Spinal cord (tissue), 10 donors: ENCODE results near the gene FOXO1. TPM values are rescaled to one million over a fixed set of nuclear protein-coding genes. Genes with fewer than 3 reads are reported as not detected.
A peak's percentile ranks its signal among the peaks of the same experiment; 100 is the strongest.
"Not testable (repeated sequence)": the region's sequence is repeated elsewhere in the genome, so short reads cannot be mapped to it uniquely, and the experiment has no call there.

Source experiments
- DNase-seq, 6 donors: peaks; one replicate each; pipeline versions ENCODE4 v3.0.0 to v3.0.0-alpha.2; 2013 to 2015; ENCODE audit warnings: low spot score in 6 of 6, low read depth in 4 of 6
- H3K27ac ChIP-seq: one replicate; pipeline ENCODE4 v1.5.1; 2013; ENCODE audit warnings: low read depth, low read length, control low read depth
- H3K27me3 ChIP-seq: one replicate; pipeline ENCODE4 v1.6.1; 2013; ENCODE audit warnings: low read length; ENCODE audit not compliant: control insufficient read depth, insufficient read depth
- H3K36me3 ChIP-seq: one replicate; pipeline ENCODE4 v1.6.1; 2013; ENCODE audit warnings: low read length; ENCODE audit not compliant: control insufficient read depth, insufficient read depth
- H3K4me1 ChIP-seq: one replicate; pipeline ENCODE4 v1.6.1; 2013; ENCODE audit warnings: low read length; ENCODE audit not compliant: control insufficient read depth, insufficient read depth
- H3K4me3 ChIP-seq: one replicate; pipeline ENCODE4 v1.5.1; 2013; ENCODE audit warnings: low read depth, low read length, control low read depth
- H3K9me3 ChIP-seq: one replicate; pipeline ENCODE4 v1.6.1; 2013; ENCODE audit warnings: low read length; ENCODE audit not compliant: control insufficient read depth, insufficient read depth
- WGBS: methylation state at CpG from one replicate; pipeline ENCODE4 v1.1.5; 2013; ENCODE audit warnings: missing lambda C conversion rate; ENCODE audit not compliant: insufficient coverage; 5-methylcytosine and 5-hydroxymethylcytosine counted together
- polyA plus RNA-seq, 2 donors: library from polyadenylated mRNA; unstranded; fragments of 120-200 nt; gene quantifications; one replicate each; pipeline ENCODE4 v1.2.1, GENCODE V29; 2013; ENCODE audit not compliant: insufficient read length in 2 of 2
- total RNA-seq, 2 donors: library from RNA; depleted of rRNA in 1 of 2; stranded (reverse); fragments of 120-200 nt in 1 of 2; fragments of >200 nt in 1 of 2; gene quantifications; one replicate each; pipeline versions ENCODE4 v1.2.3 to v1.2.4, GENCODE V29; 2013 to 2014
- donor health status: healthy.

The FOXO1 gene
- total and polyA plus RNA-seq, 4 donors: 10.8 to 39.1 (median 19.6) TPM

DNA sequence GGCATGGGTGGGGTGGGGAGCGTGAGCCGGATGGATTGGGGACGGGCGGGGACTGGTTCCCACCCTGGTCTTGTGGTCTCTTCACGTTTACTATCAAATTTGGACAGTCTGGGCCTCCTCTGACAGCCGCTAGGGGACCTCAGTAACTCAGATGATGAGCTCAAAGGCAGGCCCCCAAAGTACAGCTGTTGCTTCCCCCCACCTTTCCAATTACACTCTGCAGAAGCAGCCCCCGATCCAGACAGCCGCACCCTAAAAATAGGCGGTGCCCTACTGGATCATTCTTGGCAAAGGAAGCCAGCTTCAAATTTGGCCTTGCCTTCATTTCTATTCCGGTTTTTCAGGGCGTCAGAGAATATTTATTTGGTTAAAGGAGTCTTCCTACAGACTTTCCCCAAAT, 1.9 kb upstream of the FOXO1 start:
- H3K27me3 ChIP-seq: peaks cover 30% of the 10 kb centered on the region
- H3K4me1 ChIP-seq: peaks cover 24% of the 10 kb centered on the region
- peak in 1 of 6 donors; percentile 45 for DNase-seq
- H3K9me3 ChIP-seq: no peaks in the 10 kb centered on the region
- WGBS: 24% methylated on average over 2 of the region's 11 CpGs
- no peak overlapping the region for H3K4me3 ChIP-seq
- no peaks in the 10 kb centered on the region for H3K36me3 ChIP-seq
- no peak overlapping the region for H3K27ac ChIP-seq

DNA sequence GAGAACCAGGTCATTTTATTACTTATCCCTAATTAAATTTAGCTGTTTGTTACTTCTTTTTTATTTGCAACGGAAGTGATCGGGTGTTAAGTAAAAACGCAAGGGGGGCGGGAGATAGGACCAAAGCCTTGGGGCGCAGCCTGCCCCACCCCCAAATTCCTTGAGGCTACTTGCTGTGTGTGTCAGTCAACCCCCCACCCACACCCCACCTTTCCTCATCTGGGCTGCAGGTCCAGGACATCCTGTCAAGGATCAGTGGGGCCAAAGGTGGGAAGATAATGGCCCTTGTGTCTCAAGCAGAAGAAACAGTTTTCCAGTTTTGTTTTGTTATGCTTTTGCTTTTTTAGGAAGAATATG, 1.2 kb upstream of the FOXO1 start:
- Histone ChIP-seq H3K4me3 (peak overlapping the region; percentile 67), H3K9me3 (no peaks in the 10 kb centered on the region), H3K4me1 (peaks cover 24% of the 10 kb centered on the region), H3K27ac (peak overlapping the region; percentile 82), H3K36me3 (no peaks in the 10 kb centered on the region), H3K27me3 (peaks cover 30% of the 10 kb centered on the region)
- DNase-seq: no peak
- WGBS: no CpG with 5 or more reads among the region's 5 CpGs

DNA sequence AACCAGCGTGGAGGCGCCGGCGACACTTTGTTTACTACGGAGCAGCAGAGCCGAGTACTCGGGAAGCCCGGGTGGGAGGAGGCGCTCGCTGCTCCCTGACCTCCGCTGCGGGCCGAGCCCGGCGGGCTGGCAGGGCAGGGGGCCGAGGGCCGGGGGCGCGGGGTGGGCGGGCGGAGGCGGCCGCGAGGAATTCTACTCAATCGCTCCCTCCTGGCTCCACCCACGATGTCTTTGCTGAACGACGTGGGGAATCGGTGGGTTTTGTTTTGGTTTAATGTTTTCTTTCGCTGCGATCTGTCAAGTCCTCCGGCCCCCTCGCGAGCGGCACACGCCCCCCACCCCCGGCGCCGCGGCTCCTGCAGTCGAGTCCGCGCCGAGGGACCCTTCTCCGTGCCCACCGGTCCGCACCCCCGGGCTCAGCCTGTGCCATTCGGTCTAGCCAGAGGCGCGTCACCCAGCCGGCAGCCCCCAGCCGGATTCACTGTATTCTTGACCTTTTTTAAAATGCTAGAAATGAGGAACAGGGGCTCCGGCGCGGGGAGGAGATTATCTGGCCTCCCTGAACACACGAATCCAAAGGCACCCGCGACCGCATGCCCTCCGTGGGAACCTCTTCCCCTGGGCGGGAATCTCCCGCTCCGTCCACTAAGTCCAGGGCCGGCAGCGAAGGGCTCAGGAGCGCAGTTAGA, 636 bp upstream of the FOXO1 start:
- no peaks in the 10 kb centered on the region for H3K36me3 ChIP-seq
- WGBS: 0% methylated on average over 47 of the region's 67 CpGs
- peaks cover 24% of the 10 kb centered on the region for H3K4me1 ChIP-seq
- no peaks in the 10 kb centered on the region for H3K9me3 ChIP-seq
- H3K27me3 ChIP-seq: peaks cover 30% of the 10 kb centered on the region
- peak overlapping the region; percentile 67 for H3K4me3 ChIP-seq
- peak overlapping the region; percentile 82 for H3K27ac ChIP-seq
- DNase-seq: no peak

DNA sequence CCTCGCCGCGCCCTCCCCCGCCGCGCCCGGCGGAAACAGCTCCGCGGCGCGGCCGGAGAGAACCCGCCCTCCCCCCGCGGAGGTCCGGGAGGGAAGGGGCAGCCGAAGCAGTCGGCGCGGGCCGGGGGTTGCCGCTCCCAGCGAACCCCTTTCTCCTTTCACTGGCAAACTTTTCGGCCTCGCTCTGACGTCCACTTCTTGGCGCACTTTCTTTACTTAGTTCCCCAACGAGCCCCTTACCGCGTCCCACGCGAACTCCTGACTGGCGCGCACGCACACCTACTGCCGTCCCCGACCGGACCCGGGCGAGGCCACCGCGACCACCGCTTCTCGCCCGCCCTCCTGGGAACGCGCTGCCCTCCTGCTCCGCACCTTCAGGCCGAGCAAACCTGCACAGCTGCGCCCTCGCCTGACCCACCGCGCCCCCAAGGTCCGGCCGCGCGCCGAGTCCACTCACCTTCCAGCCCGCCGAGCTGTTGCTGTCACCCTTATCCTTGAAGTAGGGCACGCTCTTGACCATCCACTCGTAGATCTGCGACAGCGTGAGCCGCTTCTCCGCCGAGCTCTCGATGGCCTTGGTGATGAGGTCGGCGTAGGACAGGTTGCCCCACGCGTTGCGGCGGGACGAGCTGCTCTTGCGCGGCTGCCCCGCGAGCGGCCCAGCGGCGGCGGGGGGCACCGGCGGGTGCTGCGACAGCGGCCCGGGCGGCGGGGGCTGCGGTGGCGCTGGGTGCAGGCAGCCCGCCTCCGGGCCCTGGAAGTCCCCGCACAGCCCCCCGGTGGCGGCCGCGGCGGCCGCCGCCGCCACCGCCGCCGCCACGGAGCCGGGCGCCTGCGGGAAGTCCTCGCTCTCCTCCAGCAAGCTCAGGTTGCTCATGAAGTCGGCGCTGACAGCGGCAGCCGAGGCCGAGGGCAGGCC, 1.1 kb downstream of the FOXO1 start:
- H3K9me3 ChIP-seq: no peaks in the 10 kb centered on the region
- under 1% methylated on average over 116 of the region's 117 CpGs for WGBS

DNA sequence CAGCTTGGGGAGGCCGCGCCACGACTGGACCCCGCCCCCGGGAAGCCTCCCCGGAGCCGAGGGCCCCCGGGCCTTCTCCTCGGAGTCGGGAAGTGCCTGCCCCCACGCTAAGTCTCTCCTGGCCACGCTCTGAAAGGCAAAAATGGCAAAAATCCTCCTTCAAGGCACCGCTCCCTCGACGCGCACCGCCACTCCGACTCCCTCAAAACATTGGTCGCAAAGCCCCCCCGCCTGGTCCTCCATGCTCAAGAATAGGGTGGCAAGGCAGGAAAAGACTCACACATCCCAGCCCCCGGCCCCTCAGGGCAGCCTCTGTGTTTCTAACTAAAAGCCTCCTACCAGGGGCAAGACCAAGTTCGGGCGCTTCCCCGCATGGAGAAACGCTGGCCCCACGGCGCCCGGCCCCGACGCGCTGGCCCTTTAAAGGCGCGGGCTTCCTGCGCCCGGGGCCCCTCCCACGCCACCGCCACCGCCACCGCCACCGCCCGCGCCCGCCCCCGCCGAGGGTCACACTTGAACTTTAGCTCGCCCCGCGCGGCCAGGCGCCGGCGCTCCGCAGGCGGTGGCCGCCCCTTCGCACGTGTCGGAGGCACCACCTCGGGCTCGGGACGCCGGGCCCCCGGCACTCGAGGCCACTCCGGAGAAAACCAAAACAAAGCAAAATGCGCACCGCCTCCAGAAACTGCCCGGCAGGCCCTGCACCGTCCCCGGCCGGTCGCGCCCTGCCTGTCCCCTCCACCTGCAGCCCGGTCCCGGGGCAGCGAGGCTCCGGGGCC, 1.9 kb downstream of the FOXO1 start:
- peak in 2 of 6 donors; percentile 27 to 63 for DNase-seq
- H3K4me1 ChIP-seq: peaks cover 24% of the 10 kb centered on the region
- peak overlapping the region; percentile 81 for H3K4me3 ChIP-seq
- under 1% methylated on average over 77 of the region's 77 CpGs for WGBS
- peaks cover 27% of the 10 kb centered on the region for H3K27me3 ChIP-seq
- H3K36me3 ChIP-seq: no peaks in the 10 kb centered on the region
- no peaks in the 10 kb centered on the region for H3K9me3 ChIP-seq
- H3K27ac ChIP-seq: peak overlapping the region; percentile 91

More for the DNA sequence above, 1.1 kb downstream of the FOXO1 start:
- H3K4me3 ChIP-seq: peak overlapping the region; percentile 81
- peak in 2 of 6 donors; percentile 33 to 51 for DNase-seq
- peaks cover 24% of the 10 kb centered on the region for H3K4me1 ChIP-seq
- no peaks in the 10 kb centered on the region for H3K36me3 ChIP-seq
- H3K27me3 ChIP-seq: peaks cover 27% of the 10 kb centered on the region
- peak overlapping the region; percentile 78 for H3K27ac ChIP-seq

DNA sequence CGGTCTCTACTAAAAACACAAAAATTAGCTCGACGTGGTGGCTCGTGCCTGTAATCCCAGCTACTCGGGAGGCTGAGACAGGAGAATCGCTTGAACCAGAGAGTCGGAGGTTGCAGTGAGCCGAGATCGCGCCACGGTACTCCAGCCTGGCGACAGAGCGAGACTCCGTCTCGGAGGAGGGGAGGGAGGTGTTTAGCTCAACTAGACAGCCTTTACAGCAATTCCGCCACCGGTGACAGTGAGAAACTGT, 2.4 kb downstream of the FOXO1 start:
- peak overlapping the region; percentile 91 for H3K27ac ChIP-seq
- H3K36me3 ChIP-seq, DNase-seq, H3K9me3 ChIP-seq: not testable (repeated sequence)
- peak overlapping the region; percentile 81 for H3K4me3 ChIP-seq
- 7% methylated on average over 17 of the region's 17 CpGs for WGBS
- peaks cover 27% of the 10 kb centered on the region for H3K27me3 ChIP-seq
- peaks cover 24% of the 10 kb centered on the region for H3K4me1 ChIP-seq

DNA sequence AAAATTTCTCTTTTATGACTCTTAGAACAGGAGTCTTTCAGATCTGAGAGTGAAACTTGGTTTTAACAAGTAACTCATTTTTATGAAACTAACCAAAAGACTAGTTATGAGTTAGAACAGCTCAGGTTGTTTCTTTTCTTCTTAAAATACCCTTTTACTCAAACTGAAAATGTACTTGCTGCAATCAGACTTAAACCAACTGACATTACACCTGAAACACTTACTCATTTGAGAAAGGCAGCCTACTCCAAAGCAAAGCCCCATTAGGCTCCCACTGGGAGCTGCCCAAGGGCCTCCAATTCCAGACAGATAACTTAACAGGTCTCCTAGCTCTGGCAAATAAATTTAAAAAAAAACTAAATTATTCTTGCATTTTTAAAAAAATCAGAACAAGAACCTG, 3.6 kb downstream of the FOXO1 start:
- H3K4me1 ChIP-seq: peaks cover 24% of the 10 kb centered on the region
- peak overlapping the region; percentile 10 for H3K4me3 ChIP-seq
- no peaks in the 10 kb centered on the region for H3K36me3 ChIP-seq
- H3K27me3 ChIP-seq: peaks cover 22% of the 10 kb centered on the region
- DNase-seq: no peak
- no peaks in the 10 kb centered on the region for H3K9me3 ChIP-seq
- peak overlapping the region; percentile 26 for H3K27ac ChIP-seq

DNA sequence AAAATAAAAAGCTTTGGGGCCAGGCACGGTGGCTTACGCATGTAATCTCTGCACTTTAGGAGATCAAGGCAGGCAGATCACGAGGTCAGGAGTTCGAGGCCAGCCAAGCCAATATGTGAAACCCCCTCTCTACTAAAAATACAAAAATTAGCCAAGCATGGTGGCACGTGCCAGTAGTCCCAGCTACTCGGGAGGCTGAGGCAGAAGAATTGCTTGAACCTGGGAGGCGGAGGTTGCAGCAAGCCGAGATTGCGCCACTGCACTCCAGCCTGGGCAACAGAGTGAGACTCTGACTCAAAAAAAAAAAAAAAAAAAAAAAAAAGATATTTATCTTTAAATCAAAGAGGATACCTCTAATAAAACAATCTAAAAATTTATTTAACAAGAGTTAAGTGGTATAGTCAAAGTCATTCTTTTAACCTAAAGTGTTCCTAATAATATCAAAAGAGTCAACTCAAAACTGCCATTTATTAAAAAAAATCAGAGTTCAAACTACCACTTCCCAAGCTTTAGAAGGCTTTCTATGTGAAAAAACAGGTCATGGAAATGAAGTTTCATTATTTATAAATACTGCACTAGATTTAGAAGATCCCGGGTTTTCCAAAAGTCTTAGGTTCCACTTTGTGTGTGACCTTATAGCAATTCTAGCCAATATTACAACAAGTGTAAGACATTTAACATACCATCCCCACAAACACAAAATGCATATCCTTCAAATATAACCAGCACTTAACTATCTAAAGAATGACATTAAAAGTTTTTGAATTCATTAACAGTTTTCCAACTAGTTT, 4.4 kb downstream of the FOXO1 start:
- H3K27me3 ChIP-seq: peaks cover 16% of the 10 kb centered on the region
- no peak for DNase-seq
- no peak overlapping the region for H3K27ac ChIP-seq
- H3K4me3 ChIP-seq: no peak overlapping the region
- peaks cover 17% of the 10 kb centered on the region for H3K4me1 ChIP-seq
- 92% methylated on average over 2 of the region's 10 CpGs for WGBS
- no peaks in the 10 kb centered on the region for H3K9me3 ChIP-seq
- no peaks in the 10 kb centered on the region for H3K36me3 ChIP-seq

DNA sequence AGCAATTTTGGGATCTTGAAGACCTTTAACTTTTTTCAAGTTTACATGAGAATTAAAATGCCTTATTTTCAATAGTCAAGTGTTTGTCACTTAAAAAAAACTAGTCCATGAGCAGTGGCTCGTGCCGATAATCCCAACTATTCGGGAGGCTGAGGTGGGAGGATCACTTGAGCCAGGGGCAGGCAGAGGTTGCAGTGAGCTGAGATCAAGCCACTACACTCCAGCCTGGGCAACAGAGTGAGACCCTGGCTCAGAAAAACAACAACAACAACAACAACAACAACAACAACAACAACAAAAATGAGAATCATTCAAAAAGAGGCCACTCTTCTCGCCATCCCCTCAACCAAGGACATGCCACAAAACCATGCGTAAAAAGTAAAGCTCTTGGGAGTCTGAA, 5.7 kb downstream of the FOXO1 start:
- Histone ChIP-seq H3K27ac (peak overlapping the region; percentile 16), H3K4me1 (peaks cover 14% of the 10 kb centered on the region), H3K27me3 (peaks cover 14% of the 10 kb centered on the region), H3K36me3 (no peaks in the 10 kb centered on the region), H3K4me3 (no peak overlapping the region), H3K9me3 (no peaks in the 10 kb centered on the region)
- no peak for DNase-seq
- 94% methylated on average over 3 of the region's 5 CpGs for WGBS
